Stimulated activated naive B cell treated with anti-CD40 and anti-IgM and Interleukin-4, amounts not matched to agents 10 μg/mL and 1 μg/mL and 100 μg/mL, for 72 hours (primary cell): Measurements from ENCODE around the gene LHX6.

Experiments used
- ATAC-seq, 2 donors: fragments of 150-1000 bp; cut with Tn5 transposase; replicated peaks; 2 replicates each; pipeline ENCODE4 v1.10.0; 2021; ENCODE audit warnings: moderate library complexity in 1 of 2
- DNase-seq: peaks from one replicate; pipeline ENCODE4 v3.0.0; 2021
- H3K27ac Mint-ChIP-seq: one replicate; pipeline ENCODE4 v1.8.0; 2022; ENCODE audit warnings: mild to moderate bottlenecking, mixed read lengths
- H3K27me3 Mint-ChIP-seq, 2 donors: one replicate each; pipeline ENCODE4 v1.8.0; 2022; ENCODE audit warnings: mixed read lengths in 2 of 2
- H3K36me3 Mint-ChIP-seq, 2 donors: one replicate each; pipeline ENCODE4 v1.8.0; 2022; ENCODE audit warnings: mixed read lengths in 2 of 2, mild to moderate bottlenecking in 1 of 2
- H3K4me1 Mint-ChIP-seq, 2 donors: one replicate each; pipeline ENCODE4 v1.8.0; 2022; ENCODE audit warnings: mixed read lengths in 2 of 2, mild to moderate bottlenecking in 1 of 2
- H3K4me3 Mint-ChIP-seq, 2 donors: one replicate each; pipeline ENCODE4 v1.8.0; 2022; ENCODE audit warnings: mild to moderate bottlenecking in 2 of 2, mixed read lengths in 2 of 2, moderate library complexity in 1 of 2
- H3K9me3 Mint-ChIP-seq, 2 donors: one replicate each; pipeline ENCODE4 v1.8.0; 2022; ENCODE audit warnings: mixed read lengths in 2 of 2, mild to moderate bottlenecking in 1 of 2

LHX6 gene

DNA sequence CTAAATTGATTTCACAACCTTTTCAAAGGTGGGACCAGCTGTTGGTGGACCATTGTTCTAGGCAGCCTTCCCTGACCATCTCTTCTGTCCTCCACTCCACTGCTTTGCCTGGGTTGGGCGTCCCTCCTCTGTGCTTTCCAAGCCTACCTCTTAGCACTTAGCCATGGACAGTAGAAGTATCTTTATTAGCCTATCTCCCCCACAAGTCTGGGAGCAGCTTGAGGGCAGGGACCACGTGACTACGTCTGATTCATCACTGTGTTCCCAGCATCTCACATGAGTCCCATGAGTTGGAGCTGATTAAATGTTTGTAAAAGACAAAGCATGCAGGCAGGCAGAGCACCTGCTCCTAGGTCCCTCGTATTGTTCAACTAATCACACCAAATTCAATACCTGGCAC, 48.1 kb downstream of the LHX6 start:
- H3K9me3 Mint-ChIP-seq, result no peaks in the 10 kb centered on the region
- DNase-seq (no peak), ATAC-seq (no peak)
- no peaks in the 10 kb centered on the region for H3K4me1 Mint-ChIP-seq
- peaks cover 22 to 27% of the 10 kb centered on the region in 2 donors for H3K27me3 Mint-ChIP-seq
- no peak overlapping the region for H3K27ac Mint-ChIP-seq
- no peaks in the 10 kb centered on the region for H3K36me3 Mint-ChIP-seq
- no peak overlapping the region for H3K4me3 Mint-ChIP-seq

DNA sequence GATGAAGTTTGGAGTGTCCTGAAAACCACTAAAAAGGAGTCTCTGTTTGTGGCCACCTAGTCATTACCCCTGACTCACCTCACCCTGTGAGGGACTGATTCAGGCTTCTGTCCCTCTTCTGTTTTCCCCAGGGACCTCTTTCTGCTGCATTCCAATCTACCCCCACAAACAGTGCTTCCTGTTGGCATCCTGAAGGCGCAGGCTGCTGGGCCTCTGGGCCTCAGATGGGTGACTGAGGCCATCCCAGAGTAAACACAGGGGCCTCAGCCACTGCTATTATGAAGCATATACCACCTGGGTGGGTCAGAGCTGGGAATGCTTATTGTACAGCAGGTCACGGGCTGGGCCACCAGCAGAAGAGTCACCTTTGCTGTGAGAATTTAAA, 49.1 kb downstream of the LHX6 start:
- H3K36me3 Mint-ChIP-seq, result no peaks in the 10 kb centered on the region

DNA sequence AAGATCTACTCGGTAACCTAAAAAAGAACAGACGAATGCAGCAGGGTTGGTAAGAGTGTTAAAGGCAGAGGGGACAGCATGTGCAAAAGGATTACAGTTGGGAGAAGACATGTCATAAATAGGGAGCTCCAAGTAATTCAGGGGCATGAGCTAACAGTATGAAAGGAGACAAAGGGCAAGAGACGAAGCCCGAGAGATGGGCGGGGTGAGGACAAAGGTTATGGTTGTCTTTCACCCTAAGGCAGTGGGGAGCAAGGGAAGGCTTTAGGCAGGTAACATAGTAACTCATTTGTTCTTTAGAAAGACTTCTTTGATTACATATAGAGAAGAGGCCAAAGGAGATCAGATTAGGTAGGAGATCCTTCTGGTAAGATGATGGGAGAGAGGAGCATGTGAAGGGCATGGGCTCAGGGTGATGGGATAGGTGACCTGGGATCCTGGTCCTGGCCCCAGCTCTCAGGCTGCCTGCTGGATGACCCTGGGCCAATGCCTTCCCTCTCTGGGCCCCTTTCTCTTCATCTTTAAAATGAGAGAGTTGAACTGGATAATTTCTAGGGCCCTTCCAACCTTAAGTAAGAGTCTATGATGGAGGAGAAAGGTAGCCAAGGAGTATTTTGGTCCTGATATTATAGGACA, 49.6 kb downstream of the LHX6 start:
- Mint-ChIP-seq H3K4me3 (no peak overlapping the region), H3K9me3 (no peaks in the 10 kb centered on the region), H3K4me1 (no peaks in the 10 kb centered on the region), H3K27me3 (peaks cover 28 to 35% of the 10 kb centered on the region in 2 donors), H3K27ac (no peak overlapping the region), H3K36me3 (no peaks in the 10 kb centered on the region)
- DNase-seq (no peak), ATAC-seq (no peak)

More for the DNA sequence above, 49.1 kb downstream of the LHX6 start:
- H3K4me1 Mint-ChIP-seq, result no peaks in the 10 kb centered on the region
- no peak for ATAC-seq
- H3K9me3 Mint-ChIP-seq, result no peaks in the 10 kb centered on the region
- peaks cover 26 to 32% of the 10 kb centered on the region in 2 donors for H3K27me3 Mint-ChIP-seq
- no peak overlapping the region for H3K4me3 Mint-ChIP-seq
- H3K27ac Mint-ChIP-seq, result no peak overlapping the region
- no peak for DNase-seq

DNA sequence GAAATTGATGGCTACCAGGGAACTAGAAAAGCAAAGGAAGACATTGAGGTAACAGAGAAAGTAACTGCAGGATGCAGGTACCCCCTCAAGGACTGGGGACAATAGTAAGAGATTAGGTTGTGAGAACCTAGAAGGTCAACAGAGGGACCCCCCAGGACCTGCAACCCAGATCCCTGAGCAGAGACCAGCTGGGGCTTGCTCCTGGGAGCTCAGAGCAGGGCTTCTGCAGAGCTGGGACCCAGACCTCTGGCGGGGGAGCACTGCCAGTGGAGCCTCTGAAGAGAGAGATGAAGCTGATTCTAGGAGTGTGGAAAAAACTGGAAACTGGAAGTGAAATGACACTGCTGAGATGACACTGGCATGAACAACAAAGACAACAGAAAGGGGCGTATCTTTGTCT, 51.8 kb downstream of the LHX6 start:
- Mint-ChIP-seq H3K4me3 (no peak overlapping the region), H3K27me3 (peaks cover 34 to 44% of the 10 kb centered on the region in 2 donors)
- ATAC-seq, result no peak

GRCh38 chr9:122173670-122174069, 55.1 kb downstream of the LHX6 start:
- DNase-seq (no peak), ATAC-seq (no peak)
- Mint-ChIP-seq H3K9me3 (no peaks in the 10 kb centered on the region), H3K27ac (no peak overlapping the region), H3K4me1 (no peaks in the 10 kb centered on the region), H3K4me3 (no peak overlapping the region), H3K27me3 (peaks cover 47 to 62% of the 10 kb centered on the region in 2 donors), H3K36me3 (no peaks in the 10 kb centered on the region)

More for the DNA sequence above, 51.8 kb downstream of the LHX6 start:
- Mint-ChIP-seq H3K9me3 (no peaks in the 10 kb centered on the region), H3K36me3 (no peaks in the 10 kb centered on the region), H3K4me1 (no peaks in the 10 kb centered on the region), H3K27ac (no peak overlapping the region)
- DNase-seq, result no peak

- ATAC-seq, result no peak
- no peak overlapping the region for H3K27ac Mint-ChIP-seq
- no peak overlapping the region for H3K4me3 Mint-ChIP-seq
- H3K4me1 Mint-ChIP-seq, result no peaks in the 10 kb centered on the region
- H3K27me3 Mint-ChIP-seq, result peaks cover 54 to 65% of the 10 kb centered on the region in 2 donors
- no peak for DNase-seq
- peaks cover 0 to 2% of the 10 kb centered on the region in 2 donors for H3K9me3 Mint-ChIP-seq
- no peaks in the 10 kb centered on the region for H3K36me3 Mint-ChIP-seq
These were observed 56.6 kb downstream of the LHX6 start for GRCh38 chr9:122172131-122172530.

DNA sequence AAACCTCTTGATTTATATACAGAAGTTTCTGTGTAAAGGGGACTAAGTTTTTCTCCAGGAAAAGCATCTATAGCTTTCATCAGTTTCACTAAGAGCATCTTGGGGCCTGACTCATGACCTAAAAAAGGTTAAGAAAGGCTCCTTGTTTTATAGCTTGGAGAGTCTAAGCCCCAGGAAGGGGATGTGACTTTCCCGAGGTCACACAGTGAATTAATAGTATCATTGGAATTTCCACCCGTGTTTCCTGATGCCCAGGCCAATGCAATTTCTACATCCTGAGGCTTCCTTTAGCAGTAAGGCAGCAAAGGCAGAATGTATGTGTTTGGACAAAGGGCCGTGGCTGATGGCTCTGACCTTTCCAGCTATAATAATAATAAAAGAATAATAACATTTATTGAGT, 60.4 kb downstream of the LHX6 start:
- ATAC-seq, result no peak
- DNase-seq, result no peak
- no peaks in the 10 kb centered on the region for H3K36me3 Mint-ChIP-seq
- H3K27ac Mint-ChIP-seq, result no peak overlapping the region
- H3K9me3 Mint-ChIP-seq, result peaks cover 5% of the 10 kb centered on the region in 2 donors
- no peak overlapping the region for H3K4me3 Mint-ChIP-seq
- H3K4me1 Mint-ChIP-seq, result no peaks in the 10 kb centered on the region
- peaks cover 57 to 60% of the 10 kb centered on the region in 2 donors for H3K27me3 Mint-ChIP-seq

DNA sequence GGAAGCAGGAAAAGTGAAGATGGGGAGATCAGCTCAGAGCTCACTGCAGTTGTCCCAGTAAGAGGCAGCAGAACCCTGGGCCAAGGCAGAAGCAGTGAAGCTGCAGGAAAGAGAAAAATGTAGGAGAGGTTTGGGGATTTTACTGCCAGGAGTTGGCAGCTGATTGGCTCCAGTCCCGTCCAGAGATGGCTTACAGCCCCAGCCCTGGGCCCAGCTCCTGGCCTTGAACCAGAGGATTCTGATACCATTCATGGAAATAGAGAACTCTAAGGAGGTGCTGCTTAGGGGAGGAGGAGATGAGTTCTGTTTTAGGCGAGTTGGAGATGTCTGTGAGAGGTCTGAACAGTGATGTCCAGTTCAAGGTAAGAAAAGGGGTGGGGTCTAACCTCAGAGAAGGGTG, 64.5 kb downstream of the LHX6 start:
- Mint-ChIP-seq H3K27me3 (peaks cover 45 to 47% of the 10 kb centered on the region in 2 donors), H3K36me3 (peaks cover 4% of the 10 kb centered on the region in 2 donors), H3K27ac (no peak overlapping the region), H3K4me3 (no peak overlapping the region), H3K9me3 (peaks cover 9 to 10% of the 10 kb centered on the region in 2 donors), H3K4me1 (peaks cover 5% of the 10 kb centered on the region in 2 donors)
- ATAC-seq, result no peak
- DNase-seq, result no peak

DNA sequence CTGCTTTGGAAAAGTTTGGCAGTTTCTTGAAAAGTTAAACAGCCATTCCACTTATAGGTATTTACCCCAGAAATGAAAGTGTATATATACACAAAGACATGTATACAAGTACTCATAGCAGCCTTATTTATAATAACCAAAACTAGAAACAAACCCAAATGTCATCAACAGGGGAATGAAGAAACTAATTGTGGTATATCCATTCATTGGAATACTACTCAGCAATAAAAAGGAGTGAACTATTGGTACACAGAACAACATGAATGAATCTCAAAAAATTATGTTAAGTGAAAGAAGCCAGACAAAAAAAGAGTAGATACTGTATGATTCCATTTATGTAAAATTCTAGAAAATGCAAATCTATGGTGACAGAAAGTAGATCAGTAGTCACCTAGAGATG, 66.3 kb downstream of the LHX6 start:
- DNase-seq, result no peak
- H3K4me3 Mint-ChIP-seq, result no peak overlapping the region

DNA sequence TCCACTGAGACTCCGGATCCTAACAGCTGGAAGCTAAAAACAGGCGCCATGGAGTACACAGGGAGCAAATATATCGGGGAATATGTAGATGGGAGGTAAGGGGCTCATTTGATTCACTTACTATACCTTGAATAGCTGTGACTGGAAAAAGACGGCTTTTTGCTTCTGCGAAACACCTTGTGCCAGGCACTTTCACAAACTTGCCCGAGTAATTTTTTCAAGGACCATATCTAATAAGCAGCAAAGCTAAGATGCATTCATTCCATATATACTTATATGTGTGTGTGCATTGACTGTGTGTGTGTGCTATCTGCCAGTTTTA, 68.9 kb downstream of the LHX6 start:
- Mint-ChIP-seq H3K9me3 (peaks cover 4 to 5% of the 10 kb centered on the region in 2 donors), H3K36me3 (peaks cover 8 to 9% of the 10 kb centered on the region in 2 donors), H3K4me1 (peaks cover 22 to 25% of the 10 kb centered on the region in 2 donors), H3K4me3 (peak overlapping the region; percentile 92 to 97), H3K27me3 (peaks cover 24 to 25% of the 10 kb centered on the region in 2 donors), H3K27ac (peak overlapping the region; percentile 96)
- no peak for ATAC-seq
- no peak for DNase-seq

More for the DNA sequence above, 66.3 kb downstream of the LHX6 start:
- Mint-ChIP-seq H3K4me1 (peaks cover 11 to 13% of the 10 kb centered on the region in 2 donors), H3K9me3 (peaks cover 7 to 10% of the 10 kb centered on the region in 2 donors), H3K36me3 (peaks cover 6 to 8% of the 10 kb centered on the region in 2 donors), H3K27me3 (peaks cover 31 to 36% of the 10 kb centered on the region in 2 donors), H3K27ac (no peak overlapping the region)
- no peak for ATAC-seq

GRCh38 chr9:122159026-122159924, 69.5 kb downstream of the LHX6 start, which contains the start of the genes MORN5 and NDUFA8:
TSS of gene MORN5 (plus strand) at chr9:122159908. CDS start at chr9:122159973, 65 bp downstream.
TSS of gene NDUFA8 (minus strand) at chr9:122159779. CDS start at chr9:122159677, 102 bp downstream.
- DNase-seq (peak; percentile 93), ATAC-seq (peak; percentile 96 to 98)
- Mint-ChIP-seq H3K4me3 (peak within 1 kb of the TSS; percentile 92 to 97), H3K9me3 (peaks cover 4 to 5% of the 10 kb centered on the region in 2 donors), H3K36me3 (peaks cover 8 to 9% of the 10 kb centered on the region in 2 donors), H3K27me3 (peaks cover 19 to 20% of the 10 kb centered on the region in 2 donors), H3K4me1 (peaks cover 24 to 29% of the 10 kb centered on the region in 2 donors), H3K27ac (peak within 1 kb of the TSS; percentile 96)

- Mint-ChIP-seq H3K36me3 (peaks cover 8 to 9% of the 10 kb centered on the region in 2 donors), H3K27ac (no peak overlapping the region), H3K9me3 (peaks cover 4 to 5% of the 10 kb centered on the region in 2 donors), H3K4me1 (peaks cover 26 to 34% of the 10 kb centered on the region in 2 donors), H3K27me3 (peaks cover 10 to 11% of the 10 kb centered on the region in 2 donors), H3K4me3 (peak overlapping the region in 1 of 2 donors; percentile 42)
- DNase-seq (no peak), ATAC-seq (peak in 1 of 2 donors; percentile 26)
These were observed 70.6 kb downstream of the LHX6 start for GRCh38 chr9:122158202-122158601.

GRCh38 chr9:122155796-122156195, 73.0 kb downstream of the LHX6 start:
- DNase-seq, result no peak
- Mint-ChIP-seq H3K4me3 (no peak overlapping the region), H3K36me3 (peaks cover 11 to 13% of the 10 kb centered on the region in 2 donors), H3K27ac (no peak overlapping the region), H3K4me1 (peaks cover 26 to 34% of the 10 kb centered on the region in 2 donors), H3K27me3 (peaks cover 0 to 4% of the 10 kb centered on the region in 2 donors), H3K9me3 (no peaks in the 10 kb centered on the region)
- ATAC-seq, result no peak
